ENCODE measurements around the gene TPX2. TPM values are rescaled to one million over a fixed set of nuclear protein-coding genes. Genes with fewer than 3 reads are reported as not detected.
A peak's percentile ranks its signal among the peaks of the same experiment; 100 is the strongest.

The TPX2 gene
- total RNA-seq, 4 donors from 2014 or later, result 3.2 to 15.7 (median 7.8) TPM

DNA sequence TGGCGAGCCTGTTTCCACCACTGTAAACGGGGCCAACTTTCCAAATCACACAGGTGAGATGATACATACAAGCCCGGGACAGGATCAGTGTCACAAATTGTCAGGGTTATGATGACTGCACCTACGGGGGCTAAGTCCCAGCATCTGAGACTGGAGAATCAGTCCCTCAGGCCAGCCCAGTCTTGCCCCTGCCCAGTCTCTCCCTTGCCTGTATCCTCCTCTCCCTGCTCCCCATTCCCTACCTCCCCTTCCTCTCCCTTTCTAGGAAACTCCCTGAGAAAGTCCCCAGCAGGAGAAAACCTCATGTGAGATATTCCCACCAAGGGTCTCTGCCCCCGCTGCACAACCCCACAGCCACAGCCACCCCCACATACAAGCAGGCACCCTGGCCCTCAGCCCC, 104.8 kb downstream of the TPX2 start:
- Histone ChIP-seq H3K4me3 (no peak overlapping the region), H3K9me3 (no peaks in the 10 kb centered on the region)
- in situ Hi-C loops (cut with MboI; ENCODE audit: low pct_ligation_motif_present in 1 of 4, low pct_unique_long_range_greater_than_20kb in 1 of 4, low sequenced_read_pairs in 3 of 4), result loop anchor here in 1 of 4 donors (10.0 kb wide), 1 partner anchor 101 kb away; no protein-coding TSS in a partner anchor

DNA sequence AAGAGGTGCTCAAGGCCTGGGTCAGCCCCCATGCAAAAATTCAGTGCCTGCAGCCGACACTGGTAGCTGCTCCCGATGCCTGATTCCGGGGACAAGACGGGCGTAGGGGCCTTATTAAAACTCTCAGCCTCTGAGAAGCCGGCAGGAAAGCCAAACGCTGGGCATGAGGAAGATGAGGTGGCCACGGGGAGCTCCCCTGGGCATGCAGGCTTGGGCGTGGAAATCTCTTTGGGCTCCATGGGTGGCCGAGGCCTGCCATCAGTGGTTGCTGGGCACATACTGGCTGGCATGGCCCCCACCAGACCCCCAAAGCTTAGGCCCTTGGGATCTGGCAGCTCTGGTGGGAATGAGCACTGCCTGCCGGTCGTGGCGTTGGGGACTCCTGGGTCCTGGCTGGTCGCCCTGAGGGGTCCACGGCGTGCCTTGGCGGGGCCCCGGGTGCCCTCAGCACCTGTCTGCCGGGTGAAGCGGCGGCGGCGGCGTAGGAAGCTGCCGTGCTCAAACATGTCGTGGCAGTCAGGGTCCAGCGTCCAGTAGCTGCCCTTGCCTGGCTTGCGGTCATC, 105.7 kb downstream of the TPX2 start:
- Histone ChIP-seq H3K4me1 (no peaks in the 10 kb centered on the region), H3K27ac (peak overlapping the region in 1 of 4 donors; percentile 8), H3K36me3 (no peaks in the 10 kb centered on the region), H3K9me3 (no peaks in the 10 kb centered on the region), H3K27me3 (peaks cover 6% of the 10 kb centered on the region), H3K4me3 (no peak overlapping the region)
- TF ChIP-seq EP300 (IDR thresholded peaks at IDR 0.05; ENCODE audit: low read depth) (no peak), POLR2AphosphoS5 (IDR thresholded peaks at IDR 0.05) (no peak)
- TF ChIP-seq, protein P1, sequence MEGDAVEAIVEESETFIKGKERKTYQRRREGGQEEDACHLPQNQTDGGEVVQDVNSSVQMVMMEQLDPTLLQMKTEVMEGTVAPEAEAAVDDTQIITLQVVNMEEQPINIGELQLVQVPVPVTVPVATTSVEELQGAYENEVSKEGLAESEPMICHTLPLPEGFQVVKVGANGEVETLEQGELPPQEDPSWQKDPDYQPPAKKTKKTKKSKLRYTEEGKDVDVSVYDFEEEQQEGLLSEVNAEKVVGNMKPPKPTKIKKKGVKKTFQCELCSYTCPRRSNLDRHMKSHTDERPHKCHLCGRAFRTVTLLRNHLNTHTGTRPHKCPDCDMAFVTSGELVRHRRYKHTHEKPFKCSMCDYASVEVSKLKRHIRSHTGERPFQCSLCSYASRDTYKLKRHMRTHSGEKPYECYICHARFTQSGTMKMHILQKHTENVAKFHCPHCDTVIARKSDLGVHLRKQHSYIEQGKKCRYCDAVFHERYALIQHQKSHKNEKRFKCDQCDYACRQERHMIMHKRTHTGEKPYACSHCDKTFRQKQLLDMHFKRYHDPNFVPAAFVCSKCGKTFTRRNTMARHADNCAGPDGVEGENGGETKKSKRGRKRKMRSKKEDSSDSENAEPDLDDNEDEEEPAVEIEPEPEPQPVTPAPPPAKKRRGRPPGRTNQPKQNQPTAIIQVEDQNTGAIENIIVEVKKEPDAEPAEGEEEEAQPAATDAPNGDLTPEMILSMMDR (IDR thresholded peaks at IDR 0.05), result no peak
- no peak for DNase-seq
- in situ Hi-C loops (cut with MboI; ENCODE audit: low pct_ligation_motif_present in 1 of 4, low pct_unique_long_range_greater_than_20kb in 1 of 4, low sequenced_read_pairs in 3 of 4) (loop anchor here in 1 of 4 donors (10.0 kb wide), 1 partner anchor 100 kb away; no protein-coding TSS in a partner anchor), intact Hi-C loops (cut with DNase I; ENCODE audit: low total_unique reads) (no loop called here)
- 94% methylated on average over 28 of the region's 28 CpGs; no CpG with 5 or more reads in 1 of the 2 donors for WGBS, 2 donors (ENCODE audit: low coverage in 1 of 2)

More for the DNA sequence above, 104.8 kb downstream of the TPX2 start:
- WGBS, 2 donors (ENCODE audit: low coverage in 1 of 2), result 89% methylated on average over 5 of the region's 5 CpGs; no CpG with 5 or more reads in 1 of the 2 donors
- no peak for TF ChIP-seq EP300 (IDR thresholded peaks at IDR 0.05; ENCODE audit: low read depth)
- no peak for TF ChIP-seq POLR2A (IDR thresholded peaks at IDR 0.05)
- no peak for TF ChIP-seq POLR2AphosphoS5 (IDR thresholded peaks at IDR 0.05)
- TF ChIP-seq, protein P1 (IDR thresholded peaks at IDR 0.05), result no peak
- Histone ChIP-seq H3K36me3 (no peaks in the 10 kb centered on the region), H3K27me3 (no peaks in the 10 kb centered on the region), H3K4me1 (no peaks in the 10 kb centered on the region), H3K27ac (no peak overlapping the region)
- DNase-seq, result no peak
- intact Hi-C loops (cut with DNase I; ENCODE audit: low total_unique reads), result no loop called here

DNA sequence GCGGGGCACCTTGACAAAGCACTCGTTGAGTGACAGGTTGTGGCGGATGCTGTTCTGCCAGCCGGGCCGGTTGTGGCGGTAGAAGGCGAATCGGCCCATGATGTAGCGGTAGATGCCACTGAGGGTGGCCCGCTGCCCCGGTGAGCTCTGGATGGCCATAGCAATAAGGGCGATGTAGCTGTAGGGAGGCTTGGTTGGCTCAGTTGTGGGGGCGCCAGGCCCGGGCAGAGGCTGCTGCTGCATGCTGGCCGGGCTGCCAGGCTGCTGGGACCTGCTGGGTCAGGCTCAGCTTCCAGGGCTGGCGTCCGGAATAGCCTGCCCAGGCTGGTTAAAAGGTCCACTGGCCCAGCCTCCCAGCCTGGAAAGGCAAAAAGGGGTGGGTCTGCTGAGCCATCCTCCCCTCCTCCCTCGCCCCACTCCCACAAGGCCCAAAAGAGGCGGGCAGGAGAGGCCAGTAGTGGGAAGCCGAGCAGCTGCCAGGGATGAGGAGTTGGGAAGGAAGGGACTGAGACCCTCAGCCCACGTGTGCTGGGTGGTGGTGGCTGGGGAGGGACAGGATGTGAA, 106.3 kb downstream of the TPX2 start, which contains the start of gene FOXS1:
Gene FOXS1 (minus strand): TSS at position 305 of the 564 bp plus-strand sequence. CDS start 62 bp downstream, at position 243.
- DNase-seq, result no peak
- no peak within 1 kb of the TSS for H3K4me3 ChIP-seq
- in situ Hi-C loops (cut with MboI; ENCODE audit: low pct_ligation_motif_present in 1 of 4, low pct_unique_long_range_greater_than_20kb in 1 of 4, low sequenced_read_pairs in 3 of 4), result loop anchor here in 1 of 4 donors (10.0 kb wide), 1 partner anchor 99 kb away; no protein-coding TSS in a partner anchor
- WGBS, 2 donors (ENCODE audit: low coverage in 1 of 2), result 72% methylated on average over 20 of the region's 21 CpGs; no CpG with 5 or more reads in 1 of the 2 donors
- peaks cover 12% of the 10 kb centered on the region for H3K27me3 ChIP-seq
- no peaks in the 10 kb centered on the region for H3K36me3 ChIP-seq
- intact Hi-C loops (cut with DNase I; ENCODE audit: low total_unique reads), result no loop called here
- peak within 1 kb of the TSS in 1 of 4 donors; percentile 8 for H3K27ac ChIP-seq
- H3K9me3 ChIP-seq, result no peaks in the 10 kb centered on the region
- TF ChIP-seq POLR2A (IDR thresholded peaks at IDR 0.05) (no peak), EP300 (IDR thresholded peaks at IDR 0.05; ENCODE audit: low read depth) (no peak), POLR2AphosphoS5 (IDR thresholded peaks at IDR 0.05) (no peak)
- TF ChIP-seq, protein P1 (IDR thresholded peaks at IDR 0.05), result no peak
- no peaks in the 10 kb centered on the region for H3K4me1 ChIP-seq

DNA sequence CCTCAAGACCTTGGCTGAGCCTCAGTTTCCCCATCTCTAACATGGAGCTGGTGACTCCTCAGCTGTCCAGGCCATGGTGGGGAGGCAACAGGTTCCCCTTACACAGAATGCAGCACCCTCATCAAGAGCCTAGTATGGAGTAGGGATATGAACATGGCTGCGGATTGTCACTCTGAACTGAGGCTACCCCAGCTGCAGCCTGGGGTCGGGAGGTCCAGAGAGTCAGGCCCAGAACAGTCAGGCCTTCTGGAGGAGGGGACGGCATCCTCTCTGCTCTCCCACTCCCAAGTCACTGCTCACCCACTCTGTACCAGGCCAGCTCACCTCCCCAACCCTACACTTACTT, 107.7 kb downstream of the TPX2 start:
- H3K4me1 ChIP-seq, result no peaks in the 10 kb centered on the region
- WGBS, 2 donors (ENCODE audit: low coverage in 1 of 2), result 72% methylated on average over 3 of the region's 3 CpGs; no CpG with 5 or more reads in 1 of the 2 donors
- H3K9me3 ChIP-seq, result no peaks in the 10 kb centered on the region
- no peak overlapping the region for H3K27ac ChIP-seq
- H3K36me3 ChIP-seq, result no peaks in the 10 kb centered on the region
- no peak for DNase-seq
- in situ Hi-C loops (cut with MboI; ENCODE audit: low pct_ligation_motif_present in 1 of 4, low pct_unique_long_range_greater_than_20kb in 1 of 4, low sequenced_read_pairs in 3 of 4) (loop anchor here in 1 of 4 donors (10.0 kb wide), 1 partner anchor 98 kb away; no protein-coding TSS in a partner anchor), intact Hi-C loops (cut with DNase I; ENCODE audit: low total_unique reads) (no loop called here)
- H3K4me3 ChIP-seq, result no peak overlapping the region
- peaks cover 20% of the 10 kb centered on the region for H3K27me3 ChIP-seq
- TF ChIP-seq POLR2AphosphoS5 (IDR thresholded peaks at IDR 0.05), result no peak
- TF ChIP-seq EP300 (IDR thresholded peaks at IDR 0.05; ENCODE audit: low read depth), result no peak
- TF ChIP-seq POLR2A (IDR thresholded peaks at IDR 0.05), result no peak
- TF ChIP-seq, protein P1 (IDR thresholded peaks at IDR 0.05), result peak in 2 of 5 experiments; percentile 3 to 4
